OCI-LY7 (cell line): ENCODE measurements around the gene TCAIM.

ENCODE experiments used
- EZH2phosphoT487 ChIP-seq: fragments of 200-600 bp; sonication (generic); IDR thresholded peaks from 2 replicates; pipeline ENCODE4 v1.6.1; 2018; ENCODE audit warnings: low read depth, borderline replicate concordance, mild to moderate bottlenecking, mixed run types, antibody characterized with exemption, low read length, moderate library complexity, mixed read lengths
- TF ChIP-seq, protein P1 (sequence below): fragments of 200-600 bp; sonication (generic); conservative IDR thresholded peaks from 2 replicates; pipeline ENCODE4 v1.5.1; 2014; ENCODE audit warnings: mild to moderate bottlenecking, antibody characterized with exemption, low read length, moderate library complexity, mixed read lengths

- TF ChIP-seq, protein P1, sequence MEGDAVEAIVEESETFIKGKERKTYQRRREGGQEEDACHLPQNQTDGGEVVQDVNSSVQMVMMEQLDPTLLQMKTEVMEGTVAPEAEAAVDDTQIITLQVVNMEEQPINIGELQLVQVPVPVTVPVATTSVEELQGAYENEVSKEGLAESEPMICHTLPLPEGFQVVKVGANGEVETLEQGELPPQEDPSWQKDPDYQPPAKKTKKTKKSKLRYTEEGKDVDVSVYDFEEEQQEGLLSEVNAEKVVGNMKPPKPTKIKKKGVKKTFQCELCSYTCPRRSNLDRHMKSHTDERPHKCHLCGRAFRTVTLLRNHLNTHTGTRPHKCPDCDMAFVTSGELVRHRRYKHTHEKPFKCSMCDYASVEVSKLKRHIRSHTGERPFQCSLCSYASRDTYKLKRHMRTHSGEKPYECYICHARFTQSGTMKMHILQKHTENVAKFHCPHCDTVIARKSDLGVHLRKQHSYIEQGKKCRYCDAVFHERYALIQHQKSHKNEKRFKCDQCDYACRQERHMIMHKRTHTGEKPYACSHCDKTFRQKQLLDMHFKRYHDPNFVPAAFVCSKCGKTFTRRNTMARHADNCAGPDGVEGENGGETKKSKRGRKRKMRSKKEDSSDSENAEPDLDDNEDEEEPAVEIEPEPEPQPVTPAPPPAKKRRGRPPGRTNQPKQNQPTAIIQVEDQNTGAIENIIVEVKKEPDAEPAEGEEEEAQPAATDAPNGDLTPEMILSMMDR = no peak
- TF ChIP-seq EZH2phosphoT487 = no peak
Observed at GRCh38 chr3:44429459-44429858, 90.9 kb downstream of the TCAIM start.
